ENCODE results near the gene TPST1.
"Not testable (repeated sequence)": the region's sequence is repeated elsewhere in the genome, so short reads cannot be mapped to it uniquely, and the experiment has no call there.

TPST1 gene

GRCh38 chr7:66379542-66380160, 174.5 kb downstream of the TPST1 start:
- DNase-seq (ENCODE audit: low spot score), result no peak

GRCh38 chr7:66380272-66380888, 175.2 kb downstream of the TPST1 start:
- no peak for DNase-seq (ENCODE audit: low spot score)

- DNase-seq (ENCODE audit: low spot score), result not testable (repeated sequence)
These were observed 177.2 kb downstream of the TPST1 start for GRCh38 chr7:66382182-66382923.

- not testable (repeated sequence) for DNase-seq (ENCODE audit: low spot score)
These were observed 180.2 kb downstream of the TPST1 start for GRCh38 chr7:66385191-66385905.

GRCh38 chr7:66395128-66395571, 190.0 kb downstream of the TPST1 start:
- not testable (repeated sequence) for DNase-seq (ENCODE audit: low spot score)

- DNase-seq (ENCODE audit: low spot score), result not testable (repeated sequence)
These were observed 190.9 kb downstream of the TPST1 start for GRCh38 chr7:66396052-66396451.

- not testable (repeated sequence) for DNase-seq (ENCODE audit: low spot score)
These were observed 193.7 kb downstream of the TPST1 start for GRCh38 chr7:66398841-66399240.

GRCh38 chr7:66399566-66399965, 194.4 kb downstream of the TPST1 start:
- no peak for DNase-seq (ENCODE audit: low spot score)

- no peak for DNase-seq (ENCODE audit: low spot score)
These were observed 195.3 kb downstream of the TPST1 start for GRCh38 chr7:66400400-66400799.

GRCh38 chr7:66401126-66401525, 196.0 kb downstream of the TPST1 start:
- DNase-seq (ENCODE audit: low spot score), result not testable (repeated sequence)

GRCh38 chr7:66401932-66402331, 196.8 kb downstream of the TPST1 start:
- not testable (repeated sequence) for DNase-seq (ENCODE audit: low spot score)

- no peak for DNase-seq (ENCODE audit: low spot score)
These were observed 198.4 kb downstream of the TPST1 start for GRCh38 chr7:66403564-66403963.

GRCh38 chr7:66409493-66409892, 204.4 kb downstream of the TPST1 start:
- no peak for DNase-seq (ENCODE audit: low spot score)

Data from left forelimb (tissue), 1 donor.